Fibroblast of lung (primary cell): Measurements from ENCODE around the gene COL4A1. TPM values are rescaled to one million over a fixed set of nuclear protein-coding genes. Genes with fewer than 3 reads are reported as not detected.

ENCODE experiments used
- DNase-seq, 2 donors: peaks; one replicate each; pipeline versions ENCODE4 v3.0.0 to v3.0.0-alpha.2; 2010; ENCODE audit warnings: low read depth in 2 of 2
- H2AFZ ChIP-seq: 2 replicates; pipeline ENCODE4 v1.5.1; 2012; ENCODE audit warnings: low read length, control low read depth, inconsistent platforms
- H3K27ac ChIP-seq: 2 replicates; pipeline ENCODE4 v1.5.1; 2011; ENCODE audit warnings: low read length, control low read depth; ENCODE audit not compliant: insufficient read depth
- H3K27me3 ChIP-seq: 2 replicates; pipeline ENCODE4 v1.5.1; 2011; ENCODE audit warnings: mild to moderate bottlenecking, low read length; ENCODE audit not compliant: control insufficient read depth, insufficient read depth
- H3K36me3 ChIP-seq: 2 replicates; pipeline ENCODE4 v1.5.1; 2011; ENCODE audit warnings: low read length; ENCODE audit not compliant: control insufficient read depth, insufficient read depth
- H3K4me1 ChIP-seq: 2 replicates; pipeline ENCODE4 v1.5.1; 2011; ENCODE audit warnings: low read length; ENCODE audit not compliant: control insufficient read depth, insufficient read depth; ENCODE audit errors: extremely low read depth
- H3K4me2 ChIP-seq: 2 replicates; pipeline ENCODE4 v1.5.1; 2011; ENCODE audit warnings: low read length, control low read depth; ENCODE audit not compliant: insufficient read depth; ENCODE audit errors: extremely low read depth
- H3K4me3 ChIP-seq, 4 experiments: fragments of 200-600 bp in 1 of 4; sonication (generic) in 1 of 4; replicated peaks in 1 of 4; 2 replicates each; pipeline ENCODE4 v1.5.1; 2011 to 2016; ENCODE audit warnings: low read length in 4 of 4, low read depth in 3 of 4, mild to moderate bottlenecking in 3 of 4, control low read depth in 2 of 4, inconsistent platforms in 1 of 4, mixed read lengths in 1 of 4; ENCODE audit not compliant: insufficient read depth in 1 of 4; ENCODE audit errors: control extremely low read depth in 1 of 4
- H3K79me2 ChIP-seq: 2 replicates; pipeline ENCODE4 v1.5.1; 2012; ENCODE audit warnings: mild to moderate bottlenecking, low read length, inconsistent platforms; ENCODE audit not compliant: control insufficient read depth, insufficient read depth
- H3K9ac ChIP-seq: 2 replicates; pipeline ENCODE4 v1.5.1; 2011; ENCODE audit warnings: mild to moderate bottlenecking, low read length, control low read depth; ENCODE audit not compliant: insufficient read depth
- H3K9me3 ChIP-seq: 2 replicates; pipeline ENCODE4 v1.5.1; 2012; ENCODE audit warnings: low read depth, low read length; ENCODE audit not compliant: control insufficient read depth, insufficient read depth
- H4K20me1 ChIP-seq: 2 replicates; pipeline ENCODE4 v1.5.1; 2011; ENCODE audit warnings: low read length; ENCODE audit not compliant: control insufficient read depth, insufficient read depth; ENCODE audit errors: extremely low read depth
- EZH2 ChIP-seq: IDR thresholded peaks from 2 replicates; pipeline ENCODE4 v1.5.1; 2012; ENCODE audit warnings: low read length, control low read depth, mild to moderate bottlenecking; ENCODE audit errors: missing control alignments
- polyA plus RNA-seq, 2 donors: library from polyadenylated mRNA; depleted of rRNA in 1 of 2; stranded (reverse) in 1 of 2; unstranded in 1 of 2; fragments of >200 nt; gene quantifications; 2 replicates each; pipeline ENCODE4 v1.2.1, GENCODE V29; 2011 to 2012; ENCODE audit warnings: missing spikeins in 1 of 2
- total RNA-seq: library from RNA; depleted of rRNA; stranded (reverse); fragments of >200 nt; gene quantifications from 2 replicates; pipeline ENCODE4 v1.2.1, GENCODE V29; 2014
- TF ChIP-seq, protein P1 (sequence below), 2 donors: IDR thresholded peaks in 1 of 2; conservative IDR thresholded peaks in 1 of 2; 1 replicate in 1 of 2; 2 replicates in 1 of 2; pipeline ENCODE4 v1.5.1; 2011 to 2012; ENCODE audit warnings: low read length in 2 of 2, control low read depth in 1 of 2, inconsistent platforms in 1 of 2, low read depth in 1 of 2, mild to moderate bottlenecking in 1 of 2

The COL4A1 gene
- total and polyA plus RNA-seq, 2 donors (not counting 1 experiment from before 2014, with no cell fraction given) = 34.0 to 607 TPM

DNA sequence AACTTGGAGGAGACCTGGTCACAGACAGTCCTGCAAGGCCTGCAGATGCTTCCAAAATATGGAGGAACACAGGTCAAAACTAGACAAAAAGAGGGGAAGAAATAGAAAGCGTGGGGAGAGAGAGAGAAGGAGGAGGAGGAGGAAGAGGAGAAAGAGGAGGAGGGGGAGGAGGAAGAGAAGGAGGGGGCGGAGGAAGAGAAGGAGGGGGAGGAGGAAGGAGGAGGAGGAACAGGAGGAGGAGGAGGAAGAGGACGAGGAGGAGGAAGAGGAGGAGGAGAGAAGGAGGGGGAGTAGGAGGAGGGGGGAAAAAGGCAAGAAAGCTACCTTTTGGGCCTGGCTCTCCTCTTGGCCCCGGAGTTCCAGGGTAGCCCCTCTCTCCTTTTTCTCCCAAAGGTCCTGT is 105.8 kb downstream of the COL4A1 start:
- no peaks in the 10 kb centered on the region for H3K9me3 ChIP-seq
- TF ChIP-seq, protein P1, sequence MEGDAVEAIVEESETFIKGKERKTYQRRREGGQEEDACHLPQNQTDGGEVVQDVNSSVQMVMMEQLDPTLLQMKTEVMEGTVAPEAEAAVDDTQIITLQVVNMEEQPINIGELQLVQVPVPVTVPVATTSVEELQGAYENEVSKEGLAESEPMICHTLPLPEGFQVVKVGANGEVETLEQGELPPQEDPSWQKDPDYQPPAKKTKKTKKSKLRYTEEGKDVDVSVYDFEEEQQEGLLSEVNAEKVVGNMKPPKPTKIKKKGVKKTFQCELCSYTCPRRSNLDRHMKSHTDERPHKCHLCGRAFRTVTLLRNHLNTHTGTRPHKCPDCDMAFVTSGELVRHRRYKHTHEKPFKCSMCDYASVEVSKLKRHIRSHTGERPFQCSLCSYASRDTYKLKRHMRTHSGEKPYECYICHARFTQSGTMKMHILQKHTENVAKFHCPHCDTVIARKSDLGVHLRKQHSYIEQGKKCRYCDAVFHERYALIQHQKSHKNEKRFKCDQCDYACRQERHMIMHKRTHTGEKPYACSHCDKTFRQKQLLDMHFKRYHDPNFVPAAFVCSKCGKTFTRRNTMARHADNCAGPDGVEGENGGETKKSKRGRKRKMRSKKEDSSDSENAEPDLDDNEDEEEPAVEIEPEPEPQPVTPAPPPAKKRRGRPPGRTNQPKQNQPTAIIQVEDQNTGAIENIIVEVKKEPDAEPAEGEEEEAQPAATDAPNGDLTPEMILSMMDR (conservative IDR thresholded peaks at IDR 0.05 in 1 of 2, IDR thresholded peaks at IDR 0.05 in 1 of 2; ENCODE audit: low read depth in 1 of 2, low read length in 2 of 2) = no peak
- no peak for TF ChIP-seq EZH2
- no peak overlapping the region for H3K27ac ChIP-seq
- peaks cover 9% of the 10 kb centered on the region for H3K36me3 ChIP-seq
- H3K79me2 ChIP-seq = no peaks in the 10 kb centered on the region
- H3K4me2 ChIP-seq = no peak overlapping the region
- H3K4me3 ChIP-seq = no peak overlapping the region
- H3K27me3 ChIP-seq = no peaks in the 10 kb centered on the region
- H2AFZ ChIP-seq = no peak overlapping the region
- DNase-seq = no peak
- no peaks in the 10 kb centered on the region for H3K4me1 ChIP-seq
- H3K9ac ChIP-seq = no peak overlapping the region
- H4K20me1 ChIP-seq = no peaks in the 10 kb centered on the region

DNA sequence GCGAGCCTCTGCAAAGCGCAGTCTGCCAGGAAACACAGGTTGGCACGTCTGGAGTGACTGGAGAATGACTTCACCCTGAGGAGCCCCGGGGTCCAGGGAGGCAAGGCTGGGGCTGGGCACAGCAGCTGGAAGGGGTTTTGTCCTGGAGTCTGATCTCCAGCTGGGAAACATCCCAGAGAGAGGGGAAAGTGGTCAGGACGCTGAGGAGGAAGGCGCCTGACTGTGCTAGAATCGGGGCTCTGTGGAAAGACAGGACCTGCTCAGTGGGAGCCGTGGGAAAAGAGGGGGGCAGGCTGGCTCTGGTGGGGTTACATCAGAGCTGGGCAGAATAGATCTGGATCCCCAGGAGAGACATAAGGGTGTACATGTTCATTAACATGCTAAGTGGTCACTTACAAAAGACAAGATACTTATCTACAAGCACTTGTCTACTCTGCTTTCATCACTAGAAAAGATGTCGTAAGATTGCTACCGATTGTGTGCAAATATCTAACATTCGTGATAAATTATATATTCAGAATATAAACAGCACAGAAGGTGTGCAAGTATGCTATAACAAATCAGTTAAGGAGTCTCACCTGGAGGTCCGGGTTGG is 106.6 kb downstream of the COL4A1 start:
- Histone ChIP-seq H3K36me3 (peaks cover 6% of the 10 kb centered on the region), H3K4me2 (no peak overlapping the region)
- TF ChIP-seq, protein P1 (conservative IDR thresholded peaks at IDR 0.05 in 1 of 2, IDR thresholded peaks at IDR 0.05 in 1 of 2; ENCODE audit: low read depth in 1 of 2, low read length in 2 of 2) = no peak
- TF ChIP-seq EZH2 = no peak

DNA sequence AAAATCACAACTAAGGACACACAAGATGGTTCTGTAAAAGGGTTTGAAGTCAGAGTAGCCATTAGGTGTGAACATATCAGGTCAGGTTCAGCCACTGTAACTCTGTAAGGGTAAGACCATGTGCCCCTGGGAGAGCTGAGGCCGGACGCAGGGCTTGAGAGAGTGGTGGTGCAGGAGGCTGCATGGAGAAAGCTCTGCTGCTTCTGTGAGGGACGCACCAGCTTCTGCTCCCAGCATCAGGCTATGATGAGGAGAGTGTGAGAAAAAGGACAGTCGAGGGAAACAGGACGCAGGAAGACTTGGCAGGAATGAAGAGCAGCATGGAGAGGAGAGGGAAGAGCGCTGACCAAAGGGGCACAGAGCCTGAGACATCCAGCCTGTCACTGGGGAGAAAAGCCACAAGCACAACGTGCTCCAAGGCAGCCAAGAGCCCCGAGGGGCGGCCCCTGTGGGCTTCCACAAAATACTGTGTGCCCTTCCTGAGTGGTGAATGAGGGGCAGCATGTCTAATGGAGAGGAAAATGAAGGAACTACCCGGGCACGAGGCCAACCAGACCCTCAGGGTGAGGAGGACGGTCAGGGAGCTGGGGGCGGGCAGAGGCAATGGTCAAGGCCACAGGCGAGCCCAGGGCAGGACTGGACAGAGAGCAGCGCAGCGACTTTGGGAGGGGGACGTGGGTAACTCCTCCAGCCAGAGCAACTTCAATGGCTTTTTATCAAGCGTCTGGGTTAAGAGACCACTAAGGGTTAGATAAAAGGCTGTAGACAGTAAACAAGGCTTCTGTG is 107.7 kb downstream of the COL4A1 start:
- Histone ChIP-seq H3K79me2 (no peaks in the 10 kb centered on the region), H3K9me3 (no peaks in the 10 kb centered on the region), H3K4me2 (no peak overlapping the region), H3K27me3 (no peaks in the 10 kb centered on the region), H3K9ac (no peak overlapping the region), H4K20me1 (no peaks in the 10 kb centered on the region), H3K27ac (no peak overlapping the region), H3K4me1 (no peaks in the 10 kb centered on the region), H2AFZ (no peak overlapping the region), H3K4me3 (no peak overlapping the region), H3K36me3 (peaks cover 6% of the 10 kb centered on the region)
- TF ChIP-seq EZH2 = no peak
- TF ChIP-seq, protein P1 (conservative IDR thresholded peaks at IDR 0.05 in 1 of 2, IDR thresholded peaks at IDR 0.05 in 1 of 2; ENCODE audit: low read depth in 1 of 2, low read length in 2 of 2) = no peak
- DNase-seq = no peak

More for the DNA sequence above, 106.6 kb downstream of the COL4A1 start:
- no peaks in the 10 kb centered on the region for H3K79me2 ChIP-seq
- H3K27ac ChIP-seq = no peak overlapping the region
- no peak overlapping the region for H3K9ac ChIP-seq
- DNase-seq = no peak
- no peaks in the 10 kb centered on the region for H3K9me3 ChIP-seq
- H2AFZ ChIP-seq = no peak overlapping the region
- H4K20me1 ChIP-seq = no peaks in the 10 kb centered on the region
- H3K4me3 ChIP-seq = no peak overlapping the region
- H3K27me3 ChIP-seq = no peaks in the 10 kb centered on the region
- H3K4me1 ChIP-seq = no peaks in the 10 kb centered on the region
